OCI-LY3 (cell line): ENCODE data around the gene GRIK1.

Experiments used
- H2AFZ ChIP-seq: fragments of 200-600, 300-600 bp; shearing (Covaris generic); 2 replicates; pipeline ENCODE4 v1.6.0; 2014; ENCODE audit warnings: antibody characterized with exemption, low read depth, low read length
- H3K27ac ChIP-seq: fragments of 200-600, 300-600 bp; sonication (generic); 2 replicates; pipeline ENCODE4 v1.5.1; 2014; ENCODE audit warnings: mild to moderate bottlenecking, low read length, moderate library complexity, mixed read lengths
- H3K27me3 ChIP-seq: fragments of 200-600, 300-600 bp; sonication (generic); 2 replicates; pipeline ENCODE4 v1.6.1; 2014; ENCODE audit warnings: low read depth, low read length, mixed read lengths
- H3K36me3 ChIP-seq: fragments of 200-600, 300-600 bp; sonication (generic); replicated peaks from 2 replicates; pipeline ENCODE3; 2014; ENCODE audit warnings: low read depth, low read length, mixed read lengths
- H3K4me1 ChIP-seq: fragments of 300-600, 200-600 bp; sonication (generic); 2 replicates; pipeline ENCODE4 v1.6.1; 2014; ENCODE audit warnings: low read length, mixed read lengths
- H3K4me2 ChIP-seq: fragments of 200-600, 300-600 bp; sonication (generic); 2 replicates; pipeline ENCODE4 v1.6.1; 2014; ENCODE audit warnings: low read length, mixed read lengths
- H3K4me3 ChIP-seq: fragments of 300-600, 200-600 bp; sonication (generic); 2 replicates; pipeline ENCODE4 v1.5.1; 2014; ENCODE audit warnings: antibody characterized with exemption, mild to moderate bottlenecking, low read length, moderate library complexity
- H3K79me2 ChIP-seq: fragments of 300-600, 200-600 bp; shearing (Covaris generic); 2 replicates; pipeline ENCODE4 v1.6.1; 2014; ENCODE audit warnings: mild to moderate bottlenecking, low read length, mixed read lengths
- H3K9ac ChIP-seq: fragments of 300-600, 200-600 bp; shearing (Covaris generic); 2 replicates; pipeline ENCODE4 v1.6.0; 2014; ENCODE audit warnings: mild to moderate bottlenecking, low read length, moderate library complexity
- H3K9me3 ChIP-seq: fragments of 200-600, 300-600 bp; shearing (Covaris generic); 2 replicates; pipeline ENCODE4 v1.6.1; 2014; ENCODE audit warnings: low read length, mixed read lengths; ENCODE audit not compliant: insufficient read depth
- H4K20me1 ChIP-seq: fragments of 200-600, 300-600 bp; sonication (generic); 2 replicates; pipeline ENCODE4 v1.6.1; 2016; ENCODE audit warnings: low read length, mixed read lengths; ENCODE audit not compliant: insufficient read depth
- CTCF ChIP-seq: fragments of 200-600, 300-600 bp; sonication (generic); IDR thresholded peaks from 2 replicates; pipeline ENCODE4 v1.5.1; 2014; ENCODE audit warnings: antibody characterized with exemption, low read length, low read depth
- EZH2phosphoT487 ChIP-seq: fragments of 200-600 bp; shearing (Covaris generic); IDR thresholded peaks from 2 replicates; pipeline ENCODE4 v1.6.1; 2018; ENCODE audit warnings: antibody characterized with exemption, mixed run types, low read depth

Gene GRIK1

DNA sequence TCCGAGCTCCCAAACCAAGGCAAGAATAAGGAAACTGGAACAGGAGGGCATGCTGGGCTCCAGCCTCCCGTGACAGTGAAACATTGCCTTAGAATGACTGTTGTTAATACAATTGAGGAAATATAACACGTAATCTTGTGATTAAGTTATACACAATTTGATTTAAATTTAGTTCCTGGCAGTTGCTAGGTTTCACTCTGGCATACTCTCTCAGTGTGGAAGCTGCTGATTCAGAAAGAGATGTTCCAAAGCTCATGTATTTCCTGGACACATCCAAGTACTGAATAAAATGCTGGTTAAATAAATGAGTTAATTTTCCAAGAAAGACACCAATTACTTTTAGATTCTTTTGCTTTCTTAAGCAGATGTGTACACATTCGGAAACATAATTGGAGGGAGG lies 176.1 kb downstream of the GRIK1 start:
- H3K4me2 ChIP-seq: no peak overlapping the region
- H3K27me3 ChIP-seq: no peaks in the 10 kb centered on the region
- H3K27ac ChIP-seq: no peak overlapping the region
- no peaks in the 10 kb centered on the region for H3K79me2 ChIP-seq
- H3K4me3 ChIP-seq: no peak overlapping the region
- H3K9ac ChIP-seq: no peak overlapping the region
- H2AFZ ChIP-seq: no peak overlapping the region
- no peaks in the 10 kb centered on the region for H3K9me3 ChIP-seq
- TF ChIP-seq CTCF (no peak), EZH2phosphoT487 (no peak)
- no peaks in the 10 kb centered on the region for H3K36me3 ChIP-seq
- no peaks in the 10 kb centered on the region for H4K20me1 ChIP-seq
- no peaks in the 10 kb centered on the region for H3K4me1 ChIP-seq

GRCh38 chr21:29762570-29763082 lies 177.2 kb downstream of the GRIK1 start:
- no peaks in the 10 kb centered on the region for H3K9me3 ChIP-seq
- H3K36me3 ChIP-seq: no peaks in the 10 kb centered on the region
- no peaks in the 10 kb centered on the region for H3K79me2 ChIP-seq
- H3K27me3 ChIP-seq: no peaks in the 10 kb centered on the region
- no peak overlapping the region for H2AFZ ChIP-seq
- no peaks in the 10 kb centered on the region for H4K20me1 ChIP-seq
- no peak overlapping the region for H3K4me2 ChIP-seq
- H3K9ac ChIP-seq: no peak overlapping the region
- no peak overlapping the region for H3K4me3 ChIP-seq
- H3K27ac ChIP-seq: no peak overlapping the region
- H3K4me1 ChIP-seq: no peaks in the 10 kb centered on the region
- TF ChIP-seq EZH2phosphoT487: no peak
- no peak for TF ChIP-seq CTCF

- Histone ChIP-seq H3K4me3 (no peak overlapping the region), H3K9me3 (no peaks in the 10 kb centered on the region), H4K20me1 (no peaks in the 10 kb centered on the region), H3K4me1 (no peaks in the 10 kb centered on the region), H3K79me2 (no peaks in the 10 kb centered on the region), H3K4me2 (no peak overlapping the region), H3K36me3 (no peaks in the 10 kb centered on the region), H2AFZ (no peak overlapping the region), H3K27ac (no peak overlapping the region), H3K9ac (no peak overlapping the region), H3K27me3 (no peaks in the 10 kb centered on the region)
- TF ChIP-seq EZH2phosphoT487 (no peak), CTCF (no peak)
These were observed 186.6 kb downstream of the GRIK1 start for GRCh38 chr21:29753216-29753615.

DNA sequence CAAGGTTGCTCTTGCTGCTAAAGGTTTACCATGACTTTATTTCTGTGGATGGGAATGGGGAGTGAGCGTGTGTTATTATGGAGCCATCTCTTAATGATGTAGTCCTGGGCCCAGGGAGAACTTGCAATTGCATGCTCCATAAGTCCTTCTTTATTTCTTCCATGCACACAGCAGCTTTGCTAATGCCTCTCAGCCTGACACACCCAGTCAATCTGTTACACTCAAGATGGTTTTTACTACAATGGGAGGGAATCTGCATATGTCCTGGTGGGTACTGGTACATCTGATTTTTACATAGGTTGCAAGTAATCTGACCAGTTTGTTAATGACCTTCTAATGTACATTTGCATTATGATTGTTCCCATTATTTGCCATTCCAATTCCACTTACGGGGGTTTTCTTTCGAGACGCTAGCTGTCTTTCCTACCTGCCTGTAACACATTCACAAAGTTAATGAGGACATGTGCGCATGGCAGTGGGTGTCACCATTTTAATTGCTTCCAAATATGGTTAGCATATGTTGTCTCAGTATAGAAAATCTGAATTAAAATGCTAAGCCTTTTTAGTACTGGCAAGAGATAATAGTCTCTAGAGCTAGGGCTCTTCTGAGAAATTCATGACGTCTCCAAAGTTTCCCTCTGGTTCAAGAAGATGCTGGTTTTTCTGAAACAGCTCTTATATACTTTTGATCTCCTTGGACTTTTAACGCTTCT lies 188.2 kb downstream of the GRIK1 start:
- H3K36me3 ChIP-seq: no peaks in the 10 kb centered on the region
- H3K27ac ChIP-seq: no peak overlapping the region
- H3K4me3 ChIP-seq: no peak overlapping the region
- H2AFZ ChIP-seq: no peak overlapping the region
- no peaks in the 10 kb centered on the region for H3K27me3 ChIP-seq
- no peaks in the 10 kb centered on the region for H3K9me3 ChIP-seq
- H3K4me2 ChIP-seq: no peak overlapping the region
- H4K20me1 ChIP-seq: no peaks in the 10 kb centered on the region
- no peaks in the 10 kb centered on the region for H3K79me2 ChIP-seq
- no peaks in the 10 kb centered on the region for H3K4me1 ChIP-seq
- TF ChIP-seq CTCF (no peak), EZH2phosphoT487 (no peak)
- no peak overlapping the region for H3K9ac ChIP-seq
